Neural progenitor cell (in vitro differentiated cells): Measurements from ENCODE around the gene CRB3. TPM values are rescaled to one million over a fixed set of nuclear protein-coding genes. Genes with fewer than 3 reads are reported as not detected.
A peak's percentile ranks its signal among the peaks of the same experiment; 100 is the strongest.

Source experiments
- DNase-seq: peaks from one replicate; pipeline ENCODE4 v3.0.0-alpha.2; 2016; ENCODE audit warnings: low spot score
- H2AFZ ChIP-seq: fragments of 200-600 bp; sonication (generic); replicated peaks from 2 replicates; pipeline ENCODE4 v1.6.1; 2016; ENCODE audit warnings: antibody characterized with exemption
- H3F3A ChIP-seq: fragments of 200-600 bp; sonication (generic); 2 replicates; pipeline ENCODE4 v1.6.1; 2016; ENCODE audit warnings: antibody characterized with exemption, low read depth
- H3K27ac ChIP-seq: fragments of 200-600 bp; sonication (generic); 2 replicates; pipeline ENCODE4 v1.5.1; 2016; ENCODE audit warnings: mild to moderate bottlenecking
- H3K27me3 ChIP-seq: fragments of 200-600 bp; sonication (generic); 2 replicates; pipeline ENCODE4 v1.6.1; 2016; ENCODE audit warnings: mild to moderate bottlenecking, moderate library complexity
- H3K36me3 ChIP-seq: fragments of 200-600 bp; sonication (generic); 2 replicates; pipeline ENCODE4 v1.5.1; 2016
- H3K4me1 ChIP-seq: fragments of 200-600 bp; sonication (generic); 2 replicates; pipeline ENCODE4 v1.6.1; 2016; ENCODE audit warnings: mixed run types
- H3K4me2 ChIP-seq: fragments of 200-600 bp; sonication (generic); 2 replicates; pipeline ENCODE4 v1.6.1; 2016
- H3K4me3 ChIP-seq: fragments of 200-600 bp; sonication (generic); 2 replicates; pipeline ENCODE4 v1.5.1; 2016
- H3K79me2 ChIP-seq: fragments of 200-600 bp; sonication (generic); 2 replicates; pipeline ENCODE4 v1.6.1; 2016; ENCODE audit warnings: low read depth
- H3K9ac ChIP-seq: fragments of 200-600 bp; sonication (generic); 2 replicates; pipeline ENCODE4 v1.6.1; 2016
- H3K9me3 ChIP-seq: fragments of 200-600 bp; sonication (generic); 2 replicates; pipeline ENCODE4 v1.5.1; 2016; ENCODE audit warnings: low read depth
- H4K20me1 ChIP-seq: fragments of 200-600 bp; sonication (generic); 2 replicates; pipeline ENCODE4 v1.6.1; 2016; ENCODE audit warnings: low read depth
- H3K27ac Mint-ChIP-seq: 3 replicates; pipeline ENCODE4 v1.8.0; 2021; ENCODE audit warnings: mixed read lengths
- H3K27me3 Mint-ChIP-seq: 2 replicates; pipeline ENCODE4 v1.8.0; 2022; ENCODE audit warnings: low read depth, mild to moderate bottlenecking, inconsistent platforms, moderate library complexity, mixed read lengths; ENCODE audit not compliant: insufficient read depth
- H3K36me3 Mint-ChIP-seq: 3 replicates; pipeline ENCODE4 v1.8.0; 2021; ENCODE audit warnings: mixed read lengths
- H3K4me1 Mint-ChIP-seq: 3 replicates; pipeline ENCODE4 v1.8.0; 2021; ENCODE audit warnings: mixed read lengths
- H3K4me3 Mint-ChIP-seq: 3 replicates; pipeline ENCODE4 v1.8.0; 2021; ENCODE audit warnings: mild to moderate bottlenecking, moderate library complexity, mixed read lengths
- H3K9me3 Mint-ChIP-seq: 3 replicates; pipeline ENCODE4 v1.8.0; 2020; ENCODE audit warnings: mixed read lengths
- EZH2 ChIP-seq: fragments of 200-600 bp; sonication (generic); IDR thresholded peaks from 2 replicates; pipeline ENCODE4 v1.6.1; 2017; ENCODE audit warnings: antibody characterized with exemption, mild to moderate bottlenecking, moderate library complexity
- EZH2phosphoT487 ChIP-seq: fragments of 200-600 bp; sonication (generic); IDR thresholded peaks from 2 replicates; pipeline ENCODE4 v1.6.1; 2017; ENCODE audit warnings: antibody characterized with exemption
- total RNA-seq: library from RNA; depleted of rRNA; stranded (reverse); fragments of >200 nt; gene quantifications from 2 replicates; pipeline ENCODE4 v1.2.3, GENCODE V29; 2015; ENCODE audit warnings: low replicate concordance
- TF ChIP-seq, protein P1 (sequence below): fragments of 200-600 bp; sonication (generic); IDR thresholded peaks from 2 replicates; pipeline ENCODE4 v1.5.1; 2017; ENCODE audit warnings: antibody characterized with exemption, mild to moderate bottlenecking

Gene CRB3, protein sequence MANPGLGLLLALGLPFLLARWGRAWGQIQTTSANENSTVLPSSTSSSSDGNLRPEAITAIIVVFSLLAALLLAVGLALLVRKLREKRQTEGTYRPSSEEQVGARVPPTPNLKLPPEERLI
- 1.2 and 1.3 TPM in 2 replicates for total RNA-seq

DNA sequence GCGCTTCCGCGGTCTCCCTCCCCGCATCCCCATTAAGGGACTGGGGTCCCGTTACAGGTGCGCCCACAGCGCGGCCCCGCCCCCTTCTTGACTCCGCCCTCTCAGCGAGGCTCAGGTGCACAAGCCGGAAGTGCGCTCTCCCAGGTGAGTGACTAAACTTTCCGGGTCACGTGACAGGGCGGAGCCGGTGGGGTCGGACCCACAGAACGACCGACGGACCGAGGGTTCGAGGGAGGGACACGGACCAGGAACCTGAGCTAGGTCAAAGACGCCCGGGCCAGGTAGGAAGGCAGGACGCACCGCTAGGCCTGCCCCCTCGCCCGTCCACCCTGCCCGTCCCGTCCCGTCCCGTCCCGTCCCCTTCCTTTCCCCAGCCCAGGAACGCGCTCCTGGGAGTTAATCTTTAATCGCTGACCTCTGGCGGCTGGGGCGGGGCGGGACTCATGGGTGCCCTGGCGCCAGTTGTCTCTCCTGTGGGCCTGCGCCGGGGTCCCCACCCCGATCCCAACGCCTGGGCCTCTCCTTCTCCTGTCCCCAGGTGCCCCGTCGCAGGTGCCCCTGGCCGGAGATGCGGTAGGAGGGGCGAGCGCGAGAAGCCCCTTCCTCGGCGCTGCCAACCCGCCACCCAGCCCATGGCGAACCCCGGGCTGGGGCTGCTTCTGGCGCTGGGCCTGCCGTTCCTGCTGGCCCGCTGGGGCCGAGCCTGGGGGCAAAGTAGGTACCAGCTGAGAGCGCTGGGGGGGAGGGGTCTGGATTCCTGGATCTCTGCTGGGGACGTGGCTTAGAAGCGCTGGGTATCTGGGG, at the start of gene CRB3:
Gene CRB3 (plus strand): TSS at position 202 of the 804 bp plus-strand sequence. CDS start 431 bp downstream, at position 633.
- H3K27ac Mint-ChIP-seq, result no peak within 1 kb of the TSS
- H3K36me3 Mint-ChIP-seq, result no peaks in the 10 kb centered on the region
- Histone ChIP-seq H2AFZ (peak within 1 kb of the TSS; percentile 69), H3K27me3 (peaks cover 44% of the 10 kb centered on the region), H3K4me2 (peak within 1 kb of the TSS; percentile 86), H3K4me1 (peaks cover 5% of the 10 kb centered on the region), H3K9me3 (no peaks in the 10 kb centered on the region), H4K20me1 (no peaks in the 10 kb centered on the region), H3K36me3 (no peaks in the 10 kb centered on the region), H3K9ac (no peak within 1 kb of the TSS), H3K27ac (no peak within 1 kb of the TSS), H3F3A (peaks cover 13% of the 10 kb centered on the region), H3K4me3 (peak within 1 kb of the TSS; percentile 56), H3K79me2 (no peaks in the 10 kb centered on the region)
- peak; percentile 53 for DNase-seq
- peak within 1 kb of the TSS; percentile 6 for H3K4me3 Mint-ChIP-seq
- peaks cover 9% of the 10 kb centered on the region for H3K4me1 Mint-ChIP-seq
- TF ChIP-seq EZH2 (peak; percentile 80), EZH2phosphoT487 (peak; percentile 59)
- TF ChIP-seq, protein P1, sequence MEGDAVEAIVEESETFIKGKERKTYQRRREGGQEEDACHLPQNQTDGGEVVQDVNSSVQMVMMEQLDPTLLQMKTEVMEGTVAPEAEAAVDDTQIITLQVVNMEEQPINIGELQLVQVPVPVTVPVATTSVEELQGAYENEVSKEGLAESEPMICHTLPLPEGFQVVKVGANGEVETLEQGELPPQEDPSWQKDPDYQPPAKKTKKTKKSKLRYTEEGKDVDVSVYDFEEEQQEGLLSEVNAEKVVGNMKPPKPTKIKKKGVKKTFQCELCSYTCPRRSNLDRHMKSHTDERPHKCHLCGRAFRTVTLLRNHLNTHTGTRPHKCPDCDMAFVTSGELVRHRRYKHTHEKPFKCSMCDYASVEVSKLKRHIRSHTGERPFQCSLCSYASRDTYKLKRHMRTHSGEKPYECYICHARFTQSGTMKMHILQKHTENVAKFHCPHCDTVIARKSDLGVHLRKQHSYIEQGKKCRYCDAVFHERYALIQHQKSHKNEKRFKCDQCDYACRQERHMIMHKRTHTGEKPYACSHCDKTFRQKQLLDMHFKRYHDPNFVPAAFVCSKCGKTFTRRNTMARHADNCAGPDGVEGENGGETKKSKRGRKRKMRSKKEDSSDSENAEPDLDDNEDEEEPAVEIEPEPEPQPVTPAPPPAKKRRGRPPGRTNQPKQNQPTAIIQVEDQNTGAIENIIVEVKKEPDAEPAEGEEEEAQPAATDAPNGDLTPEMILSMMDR, result no peak
- peaks cover 4% of the 10 kb centered on the region for H3K9me3 Mint-ChIP-seq
- H3K27me3 Mint-ChIP-seq, result peaks cover 50% of the 10 kb centered on the region

GRCh38 chr19:6414793-6415590, 49.1 kb upstream of the CRB3 start:
- no peak overlapping the region for H3K27ac ChIP-seq
- Mint-ChIP-seq H3K36me3 (peaks cover 13% of the 10 kb centered on the region), H3K27me3 (peaks cover 18% of the 10 kb centered on the region), H3K4me1 (no peaks in the 10 kb centered on the region), H3K4me3 (no peak overlapping the region), H3K27ac (no peak overlapping the region), H3K9me3 (no peaks in the 10 kb centered on the region)
- H3F3A ChIP-seq, result peaks cover 45% of the 10 kb centered on the region
- H3K4me3 ChIP-seq, result no peak overlapping the region
- no peak overlapping the region for H2AFZ ChIP-seq
- H3K9ac ChIP-seq, result no peak overlapping the region
- H3K79me2 ChIP-seq, result peaks cover 31% of the 10 kb centered on the region
- H3K4me2 ChIP-seq, result no peak overlapping the region
- H3K4me1 ChIP-seq, result no peaks in the 10 kb centered on the region
- DNase-seq, result no peak
- H3K36me3 ChIP-seq, result no peaks in the 10 kb centered on the region
- peaks cover 81% of the 10 kb centered on the region for H4K20me1 ChIP-seq
- no peaks in the 10 kb centered on the region for H3K9me3 ChIP-seq
- TF ChIP-seq EZH2phosphoT487 (no peak), EZH2 (no peak)
- TF ChIP-seq, protein P1, result no peak
- H3K27me3 ChIP-seq, result no peaks in the 10 kb centered on the region

DNA sequence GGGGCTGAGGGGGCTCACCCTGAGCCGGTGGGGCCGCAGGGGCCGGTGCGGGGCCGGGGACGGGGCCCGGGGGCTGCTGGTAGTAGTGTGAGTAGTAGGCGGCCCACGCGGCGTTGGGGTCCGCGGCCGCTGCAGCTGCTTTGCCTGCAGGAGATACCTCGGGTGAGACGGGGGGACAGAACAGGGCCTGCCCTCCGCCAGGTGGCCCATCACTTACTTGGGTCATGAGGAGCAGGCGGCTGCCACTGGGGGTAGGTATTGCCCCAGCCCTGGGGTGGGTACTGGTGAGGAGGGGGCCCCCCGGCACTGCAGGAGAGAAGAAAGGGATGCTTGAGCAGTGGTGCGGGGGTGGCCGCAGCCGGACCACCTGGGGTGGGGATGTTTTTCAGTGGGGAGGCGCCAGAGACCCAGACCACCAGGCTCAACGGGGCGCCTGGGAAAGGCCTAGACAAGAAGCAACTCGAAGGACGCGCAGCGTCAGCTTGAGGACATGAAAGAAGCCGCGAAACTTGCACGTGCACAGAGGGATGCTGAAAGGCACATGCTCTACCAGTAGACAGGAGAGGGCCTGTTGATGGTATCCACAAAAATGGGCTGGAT, 48.4 kb upstream of the CRB3 start:
- H3K4me3 Mint-ChIP-seq, result no peak overlapping the region

More for the DNA sequence above, 48.4 kb upstream of the CRB3 start:
- Histone ChIP-seq H3K4me1 (no peaks in the 10 kb centered on the region), H3K4me3 (no peak overlapping the region), H3K79me2 (peaks cover 38% of the 10 kb centered on the region), H3K36me3 (no peaks in the 10 kb centered on the region), H4K20me1 (peaks cover 88% of the 10 kb centered on the region), H3K9ac (no peak overlapping the region), H2AFZ (no peak overlapping the region), H3F3A (peaks cover 45% of the 10 kb centered on the region), H3K27me3 (no peaks in the 10 kb centered on the region), H3K27ac (no peak overlapping the region), H3K9me3 (no peaks in the 10 kb centered on the region), H3K4me2 (no peak overlapping the region)
- Mint-ChIP-seq H3K36me3 (peaks cover 17% of the 10 kb centered on the region), H3K4me1 (peaks cover 2% of the 10 kb centered on the region), H3K9me3 (no peaks in the 10 kb centered on the region), H3K27ac (no peak overlapping the region), H3K27me3 (peaks cover 17% of the 10 kb centered on the region)
- no peak for DNase-seq
- TF ChIP-seq, protein P1, result no peak
- TF ChIP-seq EZH2, result no peak
- TF ChIP-seq EZH2phosphoT487, result no peak
